ENCODE measurements around the gene DNAJC18.

The DNAJC18 gene

DNA sequence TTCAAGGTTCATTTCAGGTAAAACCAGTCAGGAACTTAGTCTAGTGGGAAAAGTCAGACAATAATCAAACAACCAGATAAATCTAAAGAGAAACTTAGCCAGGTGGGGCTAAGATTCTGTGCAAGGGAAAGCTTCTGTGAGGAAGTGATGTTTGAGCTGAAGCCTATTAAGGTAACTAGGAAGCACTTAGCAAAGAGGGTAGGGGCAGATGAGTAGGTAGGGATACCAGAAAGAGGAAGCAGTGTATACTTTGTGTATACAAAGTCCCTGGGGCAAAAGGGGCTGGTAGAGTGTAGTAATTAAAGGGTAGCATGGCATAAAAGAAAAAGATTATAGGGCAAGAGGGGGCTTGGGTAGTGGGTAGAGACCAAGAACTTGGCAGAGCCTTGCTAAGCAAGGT is 31.8 kb downstream of the DNAJC18 start:
- ATAC-seq: no peak
- TF ChIP-seq ZNF70 (CRISPR knock-in tag; IDR thresholded peaks at IDR 0.05): no peak
- TF ChIP-seq ZNF565 (CRISPR knock-in tag; conservative IDR thresholded peaks at IDR 0.05; ENCODE audit: low read depth): no peak
- TF ChIP-seq ZNF8 (CRISPR knock-in tag; IDR thresholded peaks at IDR 0.05): no peak
- no peak for TF ChIP-seq PPARA (CRISPR knock-in tag; IDR thresholded peaks at IDR 0.05; ENCODE audit: borderline replicate concordance)
- TF ChIP-seq, protein P1, sequence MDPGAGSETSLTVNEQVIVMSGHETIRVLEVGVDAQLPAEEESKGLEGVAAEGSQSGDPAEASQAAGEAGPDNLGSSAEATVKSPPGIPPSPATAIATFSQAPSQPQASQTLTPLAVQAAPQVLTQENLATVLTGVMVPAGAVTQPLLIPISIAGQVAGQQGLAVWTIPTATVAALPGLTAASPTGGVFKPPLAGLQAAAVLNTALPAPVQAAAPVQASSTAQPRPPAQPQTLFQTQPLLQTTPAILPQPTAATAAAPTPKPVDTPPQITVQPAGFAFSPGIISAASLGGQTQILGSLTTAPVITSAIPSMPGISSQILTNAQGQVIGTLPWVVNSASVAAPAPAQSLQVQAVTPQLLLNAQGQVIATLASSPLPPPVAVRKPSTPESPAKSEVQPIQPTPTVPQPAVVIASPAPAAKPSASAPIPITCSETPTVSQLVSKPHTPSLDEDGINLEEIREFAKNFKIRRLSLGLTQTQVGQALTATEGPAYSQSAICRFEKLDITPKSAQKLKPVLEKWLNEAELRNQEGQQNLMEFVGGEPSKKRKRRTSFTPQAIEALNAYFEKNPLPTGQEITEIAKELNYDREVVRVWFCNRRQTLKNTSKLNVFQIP (CRISPR knock-in tag; IDR thresholded peaks at IDR 0.05; ENCODE audit: borderline replicate concordance, low read depth): no peak
- no peak for TF ChIP-seq ESRRG (CRISPR knock-in tag; IDR thresholded peaks at IDR 0.05)
- no peak for TF ChIP-seq SNAI2 (CRISPR knock-in tag; IDR thresholded peaks at IDR 0.05)
- TF ChIP-seq CSDC2 (CRISPR knock-in tag; IDR thresholded peaks at IDR 0.05): no peak
- TF ChIP-seq, protein P2, sequence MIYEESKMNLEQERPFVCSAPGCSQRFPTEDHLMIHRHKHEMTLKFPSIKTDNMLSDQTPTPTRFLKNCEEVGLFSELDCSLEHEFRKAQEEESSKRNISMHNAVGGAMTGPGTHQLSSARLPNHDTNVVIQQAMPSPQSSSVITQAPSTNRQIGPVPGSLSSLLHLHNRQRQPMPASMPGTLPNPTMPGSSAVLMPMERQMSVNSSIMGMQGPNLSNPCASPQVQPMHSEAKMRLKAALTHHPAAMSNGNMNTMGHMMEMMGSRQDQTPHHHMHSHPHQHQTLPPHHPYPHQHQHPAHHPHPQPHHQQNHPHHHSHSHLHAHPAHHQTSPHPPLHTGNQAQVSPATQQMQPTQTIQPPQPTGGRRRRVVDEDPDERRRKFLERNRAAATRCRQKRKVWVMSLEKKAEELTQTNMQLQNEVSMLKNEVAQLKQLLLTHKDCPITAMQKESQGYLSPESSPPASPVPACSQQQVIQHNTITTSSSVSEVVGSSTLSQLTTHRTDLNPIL (CRISPR knock-in tag; IDR thresholded peaks at IDR 0.05; ENCODE audit: low read depth): no peak
- TF ChIP-seq ZC3H10 (CRISPR knock-in tag; IDR thresholded peaks at IDR 0.05): no peak
- no peak for TF ChIP-seq GLIS3 (CRISPR knock-in tag; IDR thresholded peaks at IDR 0.05)
- no peak for TF ChIP-seq ZFP30 (CRISPR knock-in tag; IDR thresholded peaks at IDR 0.05)
- TF ChIP-seq, protein P3, sequence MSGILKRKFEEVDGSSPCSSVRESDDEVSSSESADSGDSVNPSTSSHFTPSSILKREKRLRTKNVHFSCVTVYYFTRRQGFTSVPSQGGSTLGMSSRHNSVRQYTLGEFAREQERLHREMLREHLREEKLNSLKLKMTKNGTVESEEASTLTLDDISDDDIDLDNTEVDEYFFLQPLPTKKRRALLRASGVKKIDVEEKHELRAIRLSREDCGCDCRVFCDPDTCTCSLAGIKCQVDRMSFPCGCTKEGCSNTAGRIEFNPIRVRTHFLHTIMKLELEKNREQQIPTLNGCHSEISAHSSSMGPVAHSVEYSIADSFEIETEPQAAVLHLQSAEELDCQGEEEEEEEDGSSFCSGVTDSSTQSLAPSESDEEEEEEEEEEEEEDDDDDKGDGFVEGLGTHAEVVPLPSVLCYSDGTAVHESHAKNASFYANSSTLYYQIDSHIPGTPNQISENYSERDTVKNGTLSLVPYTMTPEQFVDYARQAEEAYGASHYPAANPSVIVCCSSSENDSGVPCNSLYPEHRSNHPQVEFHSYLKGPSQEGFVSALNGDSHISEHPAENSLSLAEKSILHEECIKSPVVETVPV (CRISPR knock-in tag; IDR thresholded peaks at IDR 0.05): no peak
- no peak for TF ChIP-seq ISL1 (CRISPR knock-in tag; IDR thresholded peaks at IDR 0.05)
- no peak for TF ChIP-seq PATZ1 (CRISPR knock-in tag; IDR thresholded peaks at IDR 0.05; ENCODE audit: borderline replicate concordance)
- no peak for TF ChIP-seq BACH2 (CRISPR knock-in tag; IDR thresholded peaks at IDR 0.05; ENCODE audit: borderline replicate concordance)
- TF ChIP-seq RARB (CRISPR knock-in tag; IDR thresholded peaks at IDR 0.05): no peak
- no peak for TF ChIP-seq OSR1 (CRISPR knock-in tag; IDR thresholded peaks at IDR 0.05)

DNA sequence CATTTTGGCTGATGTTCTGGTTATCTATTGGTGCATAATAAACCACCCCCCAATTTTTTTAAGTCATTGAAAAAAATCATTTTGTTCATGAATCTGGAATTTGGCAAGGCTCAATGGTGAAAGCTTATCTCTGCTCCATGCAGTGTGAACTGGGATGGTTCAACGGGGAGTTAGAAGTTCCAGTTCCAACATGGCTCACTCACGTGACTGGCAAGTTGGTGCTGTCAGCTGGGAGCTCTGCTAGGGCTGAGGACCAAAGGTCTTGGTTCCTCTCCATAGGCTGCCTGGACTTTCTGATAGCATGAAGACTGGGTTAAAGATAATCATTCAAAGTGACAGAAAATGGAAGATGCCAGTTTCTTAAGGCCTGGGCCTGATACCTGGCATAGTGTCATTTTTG is 32.4 kb downstream of the DNAJC18 start:
- TF ChIP-seq CSDC2 (CRISPR knock-in tag; IDR thresholded peaks at IDR 0.05) (no peak), ZC3H10 (CRISPR knock-in tag; IDR thresholded peaks at IDR 0.05) (no peak)
- ATAC-seq: no peak

DNA sequence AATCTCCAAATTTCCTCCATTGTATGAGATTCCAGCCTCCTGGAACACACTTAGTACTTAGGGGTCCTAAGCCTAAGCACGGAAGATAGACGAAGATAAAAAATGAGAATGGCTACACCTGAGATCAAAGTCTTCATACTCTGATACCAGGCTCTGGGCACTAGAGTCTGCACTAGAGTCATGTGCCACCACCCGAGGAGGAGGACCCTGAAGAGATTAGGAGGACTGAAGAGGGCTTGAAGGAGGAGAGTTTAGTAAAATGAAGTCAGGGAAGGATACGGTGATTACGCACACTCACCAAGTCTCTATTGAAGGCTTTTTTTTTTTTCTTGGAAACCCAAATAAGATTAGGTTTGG is 34.9 kb downstream of the DNAJC18 start:
- TF ChIP-seq, protein P3 (CRISPR knock-in tag; IDR thresholded peaks at IDR 0.05): no peak
- TF ChIP-seq CSDC2 (CRISPR knock-in tag; IDR thresholded peaks at IDR 0.05) (no peak), TOX (CRISPR knock-in tag; IDR thresholded peaks at IDR 0.05; ENCODE audit: borderline replicate concordance) (no peak), PATZ1 (CRISPR knock-in tag; IDR thresholded peaks at IDR 0.05; ENCODE audit: borderline replicate concordance) (no peak), BACH2 (CRISPR knock-in tag; IDR thresholded peaks at IDR 0.05; ENCODE audit: borderline replicate concordance) (no peak), GLIS3 (CRISPR knock-in tag; IDR thresholded peaks at IDR 0.05) (no peak), ZNF8 (CRISPR knock-in tag; IDR thresholded peaks at IDR 0.05) (no peak), ARNTL (CRISPR knock-in tag; IDR thresholded peaks at IDR 0.05; ENCODE audit: borderline replicate concordance, low read depth) (no peak), ZFP30 (CRISPR knock-in tag; IDR thresholded peaks at IDR 0.05) (no peak)
- TF ChIP-seq, protein P2 (CRISPR knock-in tag; IDR thresholded peaks at IDR 0.05; ENCODE audit: low read depth): no peak

More for the DNA sequence above, 34.9 kb downstream of the DNAJC18 start:
- ATAC-seq: no peak
